HS-27A (cell line): ENCODE results near the gene HHAT.
"Not testable (repeated sequence)": the region's sequence is repeated elsewhere in the genome, so short reads cannot be mapped to it uniquely, and the experiment has no call there.

Source experiments
- DNase-seq: peaks from one replicate; pipeline ENCODE4 v3.0.0-alpha.2; 2012; ENCODE audit warnings: low read depth, missing footprints

Gene HHAT

GRCh38 chr1:210648588-210649269 is 320.0 kb downstream of the HHAT start:
- no peak for DNase-seq

GRCh38 chr1:210650403-210650802 is 321.7 kb downstream of the HHAT start:
- DNase-seq, result no peak

GRCh38 chr1:210652329-210652954 is 323.7 kb downstream of the HHAT start:
- DNase-seq, result no peak

GRCh38 chr1:210653771-210654170 is 325.1 kb downstream of the HHAT start:
- no peak for DNase-seq

DNA sequence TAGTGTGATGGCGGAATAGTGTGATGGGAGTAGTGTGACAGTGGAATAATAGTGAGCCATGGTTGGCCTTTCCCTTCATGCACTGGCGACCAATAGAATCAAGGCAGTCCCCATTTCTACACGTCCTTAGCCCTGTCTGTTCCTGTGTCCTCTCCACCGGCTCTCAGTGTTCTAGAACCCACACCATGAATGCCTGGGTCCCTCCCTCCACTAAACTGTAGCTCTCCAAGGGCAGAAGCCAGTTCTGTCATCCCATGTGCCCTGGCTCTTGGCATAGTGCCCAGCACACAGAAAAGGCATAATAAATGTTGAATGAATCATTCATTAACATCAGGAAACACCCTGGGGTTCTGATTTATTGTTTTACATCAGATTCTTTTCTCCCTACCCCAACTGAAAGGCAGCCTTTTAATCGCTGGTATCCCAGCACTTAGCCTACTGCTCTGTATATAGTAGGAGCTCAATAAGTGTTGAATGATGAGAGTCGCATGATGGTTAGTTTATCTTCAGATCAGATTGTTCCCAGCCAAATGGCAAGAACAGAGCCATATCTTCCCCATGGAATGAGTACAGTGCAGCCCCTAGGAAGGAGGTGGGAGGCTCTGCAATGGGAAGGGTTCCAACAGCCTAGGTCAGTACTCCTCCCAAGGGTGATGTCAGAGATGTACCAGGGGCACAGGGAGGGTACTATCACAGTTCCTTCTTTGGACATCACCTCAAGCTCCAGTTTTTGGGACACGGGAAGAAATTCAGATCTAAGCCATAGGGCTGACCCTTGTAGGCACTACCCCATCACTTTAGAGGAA is 325.7 kb downstream of the HHAT start:
- no peak for DNase-seq

DNA sequence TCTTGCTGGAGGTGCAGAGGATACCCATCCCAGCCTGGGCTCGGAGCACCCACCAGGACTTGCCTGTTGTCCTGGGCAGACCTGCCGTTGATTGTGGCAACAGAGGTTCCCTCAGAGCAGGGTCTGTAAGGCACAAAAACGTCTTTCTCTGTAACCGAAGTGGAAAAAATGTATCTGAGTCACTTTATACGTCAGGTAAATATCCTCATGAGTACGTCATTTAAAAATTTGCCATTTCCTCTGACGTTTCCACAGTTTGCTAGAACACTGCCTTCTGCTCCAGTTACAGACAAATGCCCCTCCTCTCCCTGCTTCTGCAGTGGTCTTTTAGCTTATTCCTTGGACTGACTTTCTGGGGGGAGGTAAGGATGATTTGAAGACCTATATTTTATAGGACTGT is 326.8 kb downstream of the HHAT start:
- DNase-seq, result no peak

DNA sequence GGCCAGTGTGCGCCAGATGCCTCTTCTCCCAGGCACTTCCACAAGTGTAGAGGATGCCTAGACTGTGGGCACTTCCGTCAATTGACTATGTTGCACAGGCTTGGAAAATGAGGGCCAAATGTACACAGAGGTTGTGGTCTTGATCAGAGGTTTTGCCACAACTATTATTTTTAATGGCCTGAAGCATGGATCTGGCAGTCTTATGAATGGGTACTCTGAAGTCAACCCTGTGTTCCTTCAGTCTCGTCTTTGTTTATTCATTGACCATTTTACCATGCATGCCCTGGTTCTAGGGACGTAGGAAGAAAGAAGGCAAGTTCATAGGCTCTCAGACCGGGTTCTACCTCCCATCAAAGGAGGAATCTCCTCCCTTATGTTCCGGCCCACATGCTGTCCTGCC is 329.1 kb downstream of the HHAT start:
- no peak for DNase-seq

GRCh38 chr1:210661520-210661919 is 332.8 kb downstream of the HHAT start:
- DNase-seq, result not testable (repeated sequence)

DNA sequence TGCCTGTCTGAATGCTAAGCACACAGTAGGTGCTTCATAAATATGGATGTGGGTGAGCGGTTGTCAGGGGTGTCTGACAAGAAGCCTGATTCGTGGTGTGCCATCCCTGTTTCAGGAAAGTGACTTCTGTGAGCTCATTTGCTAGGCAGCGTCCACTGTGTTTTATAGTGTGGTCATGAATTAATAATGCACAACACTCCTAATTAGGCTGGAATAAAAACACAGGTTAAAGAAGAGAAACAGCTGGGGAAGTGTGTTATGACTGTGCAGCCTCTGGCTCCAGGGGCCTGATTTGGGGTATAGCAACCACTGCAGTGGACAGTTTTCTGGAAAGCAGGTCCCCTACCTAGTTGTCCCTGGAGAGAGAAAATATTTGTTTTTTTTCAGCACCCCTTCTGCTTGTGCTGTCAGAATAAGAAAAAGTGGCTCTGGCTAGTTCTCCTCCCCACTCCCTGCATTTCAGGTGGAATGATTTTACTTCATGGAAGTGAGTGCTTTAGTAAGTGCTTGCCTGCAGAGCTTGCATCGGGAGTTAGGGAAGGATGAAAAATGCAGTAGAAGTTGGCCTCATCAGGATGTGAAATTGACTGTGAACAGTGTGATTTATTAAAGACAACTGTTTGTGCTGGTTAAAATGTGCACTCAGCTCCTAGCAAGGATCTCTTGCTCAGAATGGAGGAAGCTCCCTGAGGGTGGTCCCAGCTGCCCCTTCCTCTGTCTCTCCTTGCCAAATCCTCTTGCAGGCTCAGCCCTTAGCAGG is 333.8 kb downstream of the HHAT start:
- DNase-seq, result no peak

GRCh38 chr1:210663730-210664573 is 335.2 kb downstream of the HHAT start:
- no peak for DNase-seq

- DNase-seq, result no peak
Observed at GRCh38 chr1:210669951-210670350, 341.2 kb downstream of the HHAT start.

DNA sequence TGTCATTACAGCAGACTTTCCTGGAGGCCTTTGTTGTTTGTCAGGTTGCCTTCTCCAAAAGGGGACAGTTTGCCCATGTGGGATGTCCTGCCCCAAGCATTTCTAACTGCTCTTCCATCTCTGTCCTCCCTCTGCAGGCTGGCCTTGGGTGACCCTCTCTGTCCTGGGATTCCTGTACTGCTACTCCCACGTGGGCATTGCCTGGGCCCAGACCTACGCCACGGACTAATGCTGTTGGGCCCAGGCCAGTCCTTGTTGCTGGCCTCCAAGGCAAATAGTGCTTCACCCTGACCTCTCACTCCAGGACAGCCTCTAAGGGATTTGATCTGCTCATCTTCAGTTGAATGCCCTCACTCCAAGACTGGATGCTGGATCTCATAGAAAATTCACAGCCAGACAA is 345.4 kb downstream of the HHAT start:
- DNase-seq, result no peak

- no peak for DNase-seq
Observed at GRCh38 chr1:210676539-210676938, 347.8 kb downstream of the HHAT start.

DNA sequence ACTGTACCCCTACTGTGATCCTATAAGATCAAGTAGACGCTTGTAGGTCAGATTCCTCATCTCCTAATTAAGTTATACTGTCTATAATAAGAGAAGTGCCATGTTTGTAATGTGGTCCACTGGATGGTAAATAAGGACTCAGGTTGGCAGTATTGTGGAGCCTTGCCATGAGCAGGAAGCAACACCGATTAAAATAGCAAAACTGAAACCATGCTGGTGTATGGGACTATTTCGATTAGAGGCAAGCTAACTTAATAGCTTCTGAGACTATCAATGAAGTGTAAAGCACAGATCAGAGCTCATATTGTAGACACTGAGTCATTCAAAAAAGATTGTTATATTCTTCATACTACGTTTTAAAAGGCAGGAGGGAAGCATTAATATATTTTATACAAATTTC is 348.8 kb downstream of the HHAT start:
- no peak for DNase-seq

- DNase-seq, result no peak
Observed at GRCh38 chr1:210678306-210678705, 349.6 kb downstream of the HHAT start.

DNA sequence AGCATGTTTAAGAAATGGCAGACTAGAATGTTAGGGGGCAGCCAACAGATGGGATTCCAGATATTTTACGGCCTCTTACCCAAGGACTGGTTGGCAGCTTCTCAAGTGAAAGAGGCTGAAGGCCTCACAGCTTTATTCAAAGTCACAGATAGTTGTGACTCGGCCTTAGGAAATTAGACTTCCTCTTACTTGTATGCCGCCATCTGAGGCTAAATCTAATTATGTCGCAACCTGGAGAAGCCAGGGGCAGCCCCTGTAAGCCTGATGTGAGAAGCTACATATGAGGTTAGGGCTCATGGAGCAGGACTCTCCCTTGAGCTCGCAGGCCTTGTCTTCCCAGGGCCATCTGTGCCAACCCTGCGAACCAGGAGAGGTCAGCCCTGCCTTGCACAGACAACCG is 352.5 kb downstream of the HHAT start:
- DNase-seq, result no peak

GRCh38 chr1:210683403-210684047 is 354.8 kb downstream of the HHAT start:
- no peak for DNase-seq

DNA sequence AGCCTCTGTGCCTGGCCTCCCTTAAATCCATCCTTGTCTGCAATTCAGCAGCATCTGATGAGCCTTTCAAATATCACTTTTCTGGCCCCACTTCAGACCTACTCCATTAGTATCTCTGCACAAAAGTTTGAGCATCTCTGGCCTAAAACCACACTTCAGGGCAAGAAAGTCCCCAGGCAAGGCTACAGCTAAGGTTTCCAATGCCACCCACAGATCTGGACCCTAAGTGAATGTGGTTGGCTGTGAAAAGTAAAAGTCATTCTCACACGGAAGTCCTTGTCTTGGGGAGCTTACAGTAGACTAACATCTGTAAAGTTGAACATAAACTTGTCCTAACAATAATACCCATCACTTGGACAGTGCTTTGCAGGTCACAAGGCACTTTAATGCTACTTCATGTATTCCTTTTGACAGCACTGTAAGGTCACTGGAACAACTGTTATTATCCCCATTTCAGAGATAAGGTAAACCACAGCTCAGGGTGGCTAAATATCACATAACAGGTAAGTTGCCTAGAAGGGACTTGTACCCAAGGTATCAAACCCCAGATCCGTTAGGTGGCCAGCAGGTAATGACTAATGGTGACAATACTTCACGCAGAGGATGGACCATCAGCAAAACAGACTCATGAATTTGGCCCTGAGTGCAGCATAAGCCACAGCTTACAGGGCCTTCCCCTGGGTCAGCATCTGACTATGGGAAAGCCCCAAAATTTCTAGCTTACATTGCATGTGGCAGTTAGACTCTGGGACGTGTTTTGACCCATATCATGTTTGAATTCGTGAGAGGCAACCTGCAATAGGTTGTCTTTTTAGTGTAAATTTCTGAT is 356.0 kb downstream of the HHAT start:
- DNase-seq, result no peak

DNA sequence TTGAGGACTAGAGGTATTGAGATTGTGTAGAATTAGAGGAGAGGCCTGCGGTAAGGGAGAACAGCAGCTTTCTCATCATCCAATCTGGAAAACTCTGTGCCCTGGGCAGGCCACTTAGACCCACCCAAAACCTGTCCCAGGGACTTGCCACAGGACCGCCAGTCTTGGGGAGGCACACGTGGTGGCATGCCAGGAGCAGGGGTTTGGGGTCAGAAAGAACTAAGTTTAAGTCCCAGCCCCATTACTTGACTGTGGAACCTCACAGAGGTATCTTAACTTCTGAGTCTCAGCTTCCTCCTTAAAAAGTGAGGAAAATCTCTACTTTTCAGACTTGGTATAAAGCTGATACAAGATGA is 356.6 kb downstream of the HHAT start:
- no peak for DNase-seq

DNA sequence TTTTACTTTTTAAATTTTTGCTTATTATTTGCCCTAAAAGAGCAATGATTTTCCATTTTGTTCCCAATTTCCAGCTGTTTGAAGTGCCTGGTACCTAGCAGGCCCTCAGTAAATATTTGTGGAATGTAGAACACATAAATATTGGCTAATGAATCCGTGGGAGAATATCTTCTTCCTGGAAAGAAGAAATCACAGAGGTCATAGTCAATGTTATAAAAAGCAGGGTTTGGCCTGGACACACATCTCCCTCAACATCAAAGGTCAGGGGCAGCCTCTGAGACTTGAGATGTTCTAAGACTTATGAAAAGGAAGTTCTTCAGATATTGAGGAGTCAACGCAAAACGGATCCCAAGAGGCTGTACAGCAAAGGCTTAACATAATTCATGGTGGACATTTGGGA is 358.1 kb downstream of the HHAT start:
- DNase-seq, result no peak
